Stimulated activated naive CD8-positive, alpha-beta T cell treated with anti-CD3 and anti-CD28 coated beads, Interleukin-15, Interleukin-2, amounts not matched to agents 100 U/mL and 50 U/mL, for 24 hours (primary cell): ENCODE measurements around the gene FPR2.
A peak's percentile ranks its signal among the peaks of the same experiment; 100 is the strongest.
"Not testable (repeated sequence)": the region's sequence is repeated elsewhere in the genome, so short reads cannot be mapped to it uniquely, and the experiment has no call there.

ENCODE experiments used
- ATAC-seq: fragments of 150-1000 bp; cut with Tn5 transposase; one replicate; pipeline ENCODE4 v1.10.0; 2021
- DNase-seq: peaks from one replicate; pipeline ENCODE4 v3.0.0; 2021

FPR2 gene

DNA sequence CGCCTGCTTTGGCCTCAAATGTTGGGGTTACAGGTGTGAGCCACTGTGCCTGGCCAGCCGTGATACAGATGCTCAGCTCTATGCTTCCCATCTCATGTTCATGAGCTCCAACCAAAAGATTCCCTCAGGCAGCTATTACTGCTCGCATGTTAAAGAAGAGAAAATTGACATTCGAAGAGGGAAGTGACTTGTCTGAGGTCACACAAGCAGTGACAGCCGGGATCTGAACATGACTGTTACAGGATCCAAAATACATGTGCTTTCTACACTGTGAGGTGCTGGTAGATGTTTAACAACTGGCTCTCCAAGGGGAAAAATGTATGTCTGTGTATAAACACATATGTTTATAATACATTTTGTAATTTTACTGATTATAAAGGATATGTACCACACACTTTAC lies 20.6 kb upstream of the FPR2 start:
- ATAC-seq, result no peak
- no peak for DNase-seq

- no peak for ATAC-seq
Observed at GRCh38 chr19:51742789-51743188, 18.2 kb upstream of the FPR2 start.

GRCh38 chr19:51743405-51743804 lies 17.6 kb upstream of the FPR2 start:
- no peak for ATAC-seq

More at GRCh38 chr19:51742789-51743188, 18.2 kb upstream of the FPR2 start:
- no peak for DNase-seq

GRCh38 chr19:51746731-51747130 lies 14.2 kb upstream of the FPR2 start:
- no peak for ATAC-seq
- no peak for DNase-seq

More at GRCh38 chr19:51743405-51743804, 17.6 kb upstream of the FPR2 start:
- DNase-seq, result no peak

DNA sequence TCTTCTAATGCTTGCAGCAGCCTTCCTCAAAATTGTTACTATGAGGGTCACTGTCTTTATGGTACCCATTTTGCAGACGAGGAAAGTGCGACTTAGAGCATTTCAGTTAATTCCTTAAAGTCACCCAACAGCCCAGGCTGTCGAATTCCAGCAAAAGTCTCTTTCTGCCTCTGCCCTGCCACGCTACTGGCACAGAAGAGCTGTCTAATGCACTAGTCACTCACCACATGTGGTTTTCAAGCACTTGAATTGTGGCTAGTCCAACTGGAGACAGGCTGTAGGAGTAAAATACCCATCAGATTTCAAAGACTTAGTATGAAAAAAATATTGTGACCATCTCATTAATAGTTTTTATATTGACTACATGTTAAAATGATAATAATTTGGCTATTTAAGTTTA lies 11.0 kb upstream of the FPR2 start:
- no peak for DNase-seq
- ATAC-seq, result no peak

DNA sequence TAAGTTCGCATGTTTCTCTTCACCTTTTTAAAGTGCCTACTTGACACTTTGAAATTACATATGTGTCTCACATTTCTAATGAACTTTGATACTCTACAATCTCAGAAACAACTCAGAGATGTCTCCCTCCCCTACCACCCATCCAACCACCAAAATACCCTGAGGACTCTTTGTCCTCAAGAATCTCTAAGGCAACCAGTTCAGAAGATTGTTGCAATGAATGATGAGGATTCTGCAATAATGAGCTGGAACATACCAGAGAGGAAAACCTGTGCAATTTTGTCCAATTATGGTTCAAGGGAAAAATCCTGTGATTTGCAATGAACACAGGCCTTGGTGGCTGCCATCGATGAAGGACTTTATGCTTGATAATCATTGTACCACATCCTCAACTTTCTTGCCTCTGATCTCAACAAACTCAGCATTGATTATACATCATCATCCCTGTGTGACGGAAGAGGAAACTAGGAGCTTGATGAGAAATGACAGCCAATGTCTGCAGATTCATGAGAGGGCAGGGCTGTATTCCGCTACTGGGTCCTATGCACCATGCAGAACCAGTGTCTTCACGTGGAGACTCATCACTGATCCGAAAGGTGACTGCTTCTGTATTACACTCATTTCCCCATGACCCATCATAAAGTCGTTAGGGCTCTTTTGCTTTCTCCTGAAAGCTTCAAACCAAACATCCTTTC lies 10.4 kb upstream of the FPR2 start:
- ATAC-seq (no peak), DNase-seq (no peak)

DNA sequence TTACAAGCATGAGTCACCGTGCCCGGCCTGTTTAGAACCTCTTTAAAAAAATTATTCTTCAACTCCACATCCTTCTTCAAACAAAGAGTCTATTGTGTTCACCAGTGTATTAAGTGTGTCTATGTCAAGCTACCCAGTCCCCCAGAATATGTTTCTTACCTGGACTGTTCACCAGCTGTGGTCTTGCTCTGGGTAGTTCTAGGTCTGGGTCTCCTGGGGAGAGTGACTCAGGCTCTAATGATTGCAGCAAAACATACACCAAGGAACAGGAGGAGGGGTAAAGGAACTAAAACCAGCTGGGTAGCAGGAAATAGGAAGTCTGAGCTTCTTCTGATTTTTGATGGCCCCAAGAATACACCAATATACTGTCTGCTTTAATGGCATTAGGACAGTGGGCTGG lies 9.3 kb upstream of the FPR2 start, which contains the start of gene FPR1:
FPR1 (minus strand) TSS at position 224 of the 400 bp plus-strand sequence. CDS start 4,884 bp downstream, outside the sequence.
- DNase-seq (no peak), ATAC-seq (no peak)

DNA sequence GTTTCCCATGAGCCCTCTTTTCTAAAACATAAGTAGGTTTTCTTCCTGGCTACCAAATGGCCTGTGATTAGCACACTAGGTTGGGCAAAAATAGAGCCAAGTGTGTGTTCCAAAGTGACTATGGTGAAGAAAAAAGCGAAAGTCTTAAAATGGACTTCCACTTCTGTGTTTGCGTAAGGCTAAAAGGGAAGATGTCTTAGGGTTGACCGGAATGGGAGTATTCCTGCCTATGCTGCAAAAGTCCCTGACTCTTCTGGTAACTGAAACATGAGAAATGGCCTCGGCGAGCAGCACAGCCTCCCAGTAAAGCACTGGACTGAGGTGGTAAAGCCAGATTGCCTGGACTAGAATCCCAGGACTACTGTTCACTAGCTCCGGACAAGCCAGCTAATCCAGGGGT lies 6.9 kb upstream of the FPR2 start:
- ATAC-seq (no peak), DNase-seq (no peak)

DNA sequence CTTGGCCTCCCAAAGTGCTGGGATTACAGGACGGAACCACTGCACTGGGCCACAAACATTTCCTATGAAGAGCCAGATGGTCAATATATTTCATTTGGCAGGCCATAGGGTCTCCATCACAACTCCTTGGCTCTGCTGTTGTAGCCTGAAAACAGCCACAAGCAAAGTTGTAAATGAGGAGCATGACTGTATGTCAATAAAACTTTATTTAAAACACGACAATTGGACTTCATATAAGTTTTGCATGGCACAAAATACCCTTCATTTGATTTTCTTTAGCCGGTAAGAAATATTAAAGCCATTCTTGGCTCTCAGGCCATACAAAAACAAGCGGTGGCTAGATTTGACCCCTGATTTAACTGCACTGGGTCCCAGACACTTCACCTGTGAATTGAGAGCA lies 6.2 kb upstream of the FPR2 start:
- DNase-seq, result no peak

DNA sequence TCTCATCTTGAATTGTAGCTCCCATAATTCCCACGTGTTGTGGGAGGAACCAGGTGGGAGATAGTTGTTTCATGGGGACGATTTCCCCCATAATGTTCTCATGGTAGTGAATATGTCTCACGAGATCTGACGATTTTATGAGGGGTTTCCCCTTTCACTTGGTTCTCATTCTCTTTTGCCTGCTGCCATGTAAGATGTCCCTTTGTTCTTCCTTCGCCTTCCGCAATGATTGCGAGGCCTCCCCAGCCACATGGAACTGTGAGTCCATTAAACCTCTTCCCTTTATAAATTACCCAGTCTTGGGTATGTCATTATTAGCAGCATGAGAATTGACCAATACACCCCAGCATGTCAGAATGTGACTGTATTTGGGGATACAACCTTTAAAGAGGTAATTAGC lies 5.4 kb upstream of the FPR2 start:
- no peak for DNase-seq
- ATAC-seq, result no peak

More for the DNA sequence above, 6.2 kb upstream of the FPR2 start:
- ATAC-seq, result no peak

- ATAC-seq (no peak), DNase-seq (no peak)
Observed at GRCh38 chr19:51761696-51762095, 716 bp downstream of the FPR2 start.

DNA sequence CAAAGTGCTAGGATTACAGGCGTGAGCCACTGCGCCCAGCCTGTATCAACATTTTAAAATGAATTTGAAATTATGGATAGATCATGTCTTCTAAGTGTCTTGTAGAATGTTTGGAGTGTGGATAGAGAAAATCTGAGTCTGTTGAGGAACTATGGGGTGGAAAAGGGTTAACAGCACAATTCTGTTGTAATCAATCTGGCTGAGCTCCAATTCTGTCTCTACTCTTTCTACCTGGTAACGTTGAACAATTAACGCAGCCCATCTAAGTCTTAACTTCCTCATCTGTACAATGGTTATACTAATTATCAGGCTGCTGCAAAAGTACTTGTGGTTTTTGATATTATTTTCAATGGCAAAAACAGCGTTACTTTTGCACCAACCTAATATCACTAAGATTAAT lies 4.1 kb downstream of the FPR2 start:
- DNase-seq (no peak), ATAC-seq (no peak)

DNA sequence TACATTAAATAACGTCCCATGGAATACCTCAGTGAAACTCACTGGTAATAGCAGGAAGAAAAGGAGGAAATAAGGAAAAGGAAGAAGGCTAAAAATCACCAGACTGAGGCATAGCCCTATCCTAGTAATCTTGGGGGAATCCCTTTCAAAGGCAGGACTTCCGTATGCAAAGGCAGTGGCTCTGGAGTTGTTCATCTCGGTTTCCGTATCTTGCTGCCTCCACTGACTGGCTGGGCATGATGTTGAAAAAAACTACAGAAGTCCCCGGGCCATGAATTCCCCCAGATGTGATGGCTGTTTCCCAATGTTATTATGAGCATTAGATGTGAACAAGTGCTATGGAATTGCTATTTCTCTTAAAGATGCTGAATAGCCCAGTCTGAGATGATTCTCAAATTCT lies 5.5 kb downstream of the FPR2 start:
- ATAC-seq (no peak), DNase-seq (no peak)

DNA sequence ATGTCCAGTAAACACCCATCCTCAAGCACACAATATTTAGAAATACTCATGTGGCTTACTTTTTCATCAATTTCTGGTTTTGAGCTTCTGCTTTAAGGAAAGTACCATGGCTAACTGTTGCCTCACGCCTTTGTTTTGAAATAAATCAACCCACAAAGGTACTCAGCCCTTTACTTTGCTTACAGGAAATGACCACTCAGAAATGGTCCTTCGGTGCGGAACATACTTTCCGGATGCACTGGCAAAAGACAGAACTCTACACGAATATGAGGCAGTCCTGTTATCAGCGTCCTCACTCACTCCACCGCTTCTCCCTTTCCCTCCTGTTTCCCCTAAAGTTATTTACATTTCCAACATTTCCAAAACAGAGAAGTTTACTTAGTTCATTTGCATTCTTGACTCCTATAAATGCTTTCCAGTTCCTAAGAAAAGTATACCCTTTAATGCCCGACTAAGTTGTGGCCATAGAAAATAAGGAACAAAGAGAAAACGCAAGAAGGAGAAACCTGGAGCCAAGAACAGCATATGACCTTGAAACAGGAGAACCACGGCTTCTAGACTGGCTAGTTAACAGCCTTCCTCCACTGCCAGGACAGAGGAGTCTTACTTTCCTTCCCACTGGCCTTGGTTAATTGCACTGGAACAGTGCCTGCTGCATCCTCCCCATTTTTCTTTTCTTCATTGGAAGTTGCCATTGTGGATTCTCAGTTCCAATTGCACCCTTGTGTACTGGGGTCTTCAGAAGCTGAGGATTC lies 10.6 kb downstream of the FPR2 start:
- ATAC-seq (no peak), DNase-seq (no peak)

DNA sequence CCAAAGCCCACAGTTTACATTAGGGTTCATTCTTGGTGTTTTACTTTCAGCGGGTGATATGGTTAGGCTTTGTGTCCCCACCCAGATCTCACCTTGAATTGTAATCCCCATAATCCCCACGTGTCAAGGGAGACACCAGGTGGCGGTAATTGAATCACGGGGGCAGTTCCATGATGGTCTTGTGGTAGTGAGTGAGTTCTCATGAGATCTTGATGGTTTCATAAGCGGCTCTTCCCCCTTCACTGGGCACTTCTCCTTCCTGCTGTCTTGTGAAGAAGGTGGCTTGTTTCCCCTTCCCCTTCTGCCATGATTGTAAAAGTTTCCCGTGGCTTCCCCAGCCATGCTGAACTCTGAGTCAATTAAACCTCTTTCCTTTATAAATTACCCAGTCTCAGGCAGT lies 12.0 kb downstream of the FPR2 start:
- DNase-seq (no peak), ATAC-seq (no peak)

GRCh38 chr19:51776561-51776960 lies 15.6 kb downstream of the FPR2 start:
- DNase-seq, ATAC-seq: not testable (repeated sequence)

- DNase-seq (peak; percentile 42), ATAC-seq (peak; percentile 52)
Observed at GRCh38 chr19:51777570-51778462, 16.8 kb downstream of the FPR2 start.

- no peak for ATAC-seq
- no peak for DNase-seq
Observed at GRCh38 chr19:51779181-51779580, 18.2 kb downstream of the FPR2 start.

DNA sequence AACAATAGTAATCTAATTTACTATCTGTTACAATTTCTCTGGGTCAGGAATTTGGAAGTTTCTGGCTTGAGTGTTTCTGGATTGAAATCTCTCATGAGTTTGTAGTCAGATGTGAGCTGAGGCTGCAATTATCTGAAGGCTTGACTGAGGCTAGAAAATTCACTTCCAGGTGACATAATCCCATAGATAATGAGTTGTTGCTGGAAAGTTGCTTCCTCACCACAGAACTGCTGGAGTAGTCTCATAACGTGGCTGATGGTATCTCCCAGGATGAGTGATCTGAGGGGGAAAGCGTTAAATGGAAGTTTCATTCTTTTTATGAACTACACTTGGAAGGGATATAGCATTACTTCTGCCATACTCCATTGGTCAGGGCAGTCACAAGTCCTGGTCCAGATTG lies 18.7 kb downstream of the FPR2 start:
- ATAC-seq (no peak), DNase-seq (no peak)

DNA sequence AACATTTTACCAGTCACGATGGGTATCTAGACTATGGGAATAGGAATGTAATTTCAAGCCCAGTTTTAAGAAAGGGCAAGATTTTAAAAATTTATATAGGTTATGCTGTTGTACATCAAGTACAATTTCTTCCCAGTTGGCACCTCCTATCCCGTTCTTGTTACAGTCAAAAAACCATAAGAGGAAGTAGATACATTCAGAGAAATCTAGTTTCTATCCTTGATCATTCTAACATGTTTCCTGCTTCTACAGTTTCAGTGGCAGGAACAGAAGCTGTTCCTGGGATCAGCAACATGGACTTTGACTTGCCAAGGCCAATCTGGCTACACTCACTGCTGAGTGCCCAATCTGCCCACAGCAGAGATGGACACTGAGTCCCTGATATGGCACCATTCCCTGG lies 19.3 kb downstream of the FPR2 start:
- ATAC-seq (no peak), DNase-seq (no peak)

GRCh38 chr19:51781999-51782398 lies 21.0 kb downstream of the FPR2 start:
- ATAC-seq (no peak), DNase-seq (no peak)

DNA sequence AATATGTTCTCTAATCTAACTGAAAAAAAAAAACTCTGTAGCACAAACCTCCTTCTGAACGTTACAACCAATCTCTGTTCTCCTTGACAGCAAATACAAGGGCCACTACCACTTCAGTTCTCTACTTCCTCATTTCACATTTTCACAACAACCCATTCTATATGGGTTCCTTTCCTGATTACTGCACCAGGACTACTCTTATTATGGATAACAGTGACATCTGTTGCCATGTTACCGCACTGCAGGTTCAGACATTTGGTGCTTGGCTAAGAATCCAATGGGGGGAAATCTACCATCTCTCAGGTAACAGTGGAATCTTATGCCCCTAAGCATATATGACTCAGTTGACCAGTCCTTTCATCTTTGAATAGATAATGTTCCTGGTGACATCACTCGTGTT lies 22.4 kb downstream of the FPR2 start:
- ATAC-seq, result peak; percentile 25
- no peak for DNase-seq
